Measurements from ENCODE around the gene IFI27. TPM values are rescaled to one million over a fixed set of nuclear protein-coding genes. Genes with fewer than 3 reads are reported as not detected.

The IFI27 gene
- total and polyA plus RNA-seq, 9 of the 15 experiments (the other 6 are each of a cell fraction or from before 2014, with no cell fraction given): 0.19 to 3.4 (median 1.4) TPM; not detected in 1

- TF ChIP-seq, protein P1, sequence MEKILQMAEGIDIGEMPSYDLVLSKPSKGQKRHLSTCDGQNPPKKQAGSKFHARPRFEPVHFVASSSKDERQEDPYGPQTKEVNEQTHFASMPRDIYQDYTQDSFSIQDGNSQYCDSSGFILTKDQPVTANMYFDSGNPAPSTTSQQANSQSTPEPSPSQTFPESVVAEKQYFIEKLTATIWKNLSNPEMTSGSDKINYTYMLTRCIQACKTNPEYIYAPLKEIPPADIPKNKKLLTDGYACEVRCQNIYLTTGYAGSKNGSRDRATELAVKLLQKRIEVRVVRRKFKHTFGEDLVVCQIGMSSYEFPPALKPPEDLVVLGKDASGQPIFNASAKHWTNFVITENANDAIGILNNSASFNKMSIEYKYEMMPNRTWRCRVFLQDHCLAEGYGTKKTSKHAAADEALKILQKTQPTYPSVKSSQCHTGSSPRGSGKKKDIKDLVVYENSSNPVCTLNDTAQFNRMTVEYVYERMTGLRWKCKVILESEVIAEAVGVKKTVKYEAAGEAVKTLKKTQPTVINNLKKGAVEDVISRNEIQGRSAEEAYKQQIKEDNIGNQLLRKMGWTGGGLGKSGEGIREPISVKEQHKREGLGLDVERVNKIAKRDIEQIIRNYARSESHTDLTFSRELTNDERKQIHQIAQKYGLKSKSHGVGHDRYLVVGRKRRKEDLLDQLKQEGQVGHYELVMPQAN (IDR thresholded peaks at IDR 0.05; ENCODE audit: borderline replicate concordance): no peak
These were observed 3.0 kb downstream of the IFI27 start (continued) for GRCh38 chr14:94113490-94113889.

- BruUV-seq (replicated peaks): no TSS peak
- 15% methylated on average over 5 of the region's 5 CpGs for WGBS (ENCODE audit: insufficient coverage, low coverage, missing lambda C conversion rate)
- Histone ChIP-seq H3K79me2 (ENCODE audit: control insufficient read depth, insufficient read depth, low read length) (no peaks in the 10 kb centered on the region), H3K36me3 (ENCODE audit: control insufficient read depth, insufficient read depth, low read length) (no peaks in the 10 kb centered on the region), H3K9me1 (ENCODE audit: control insufficient read depth, insufficient read depth, low read length) (no peaks in the 10 kb centered on the region), H2AFZ (ENCODE audit: low read depth, low read length) (no peak overlapping the region), H3K27ac (ENCODE audit: extremely low read depth, low read depth, low read length) (no peak overlapping the region), H4K20me1 (replicated peaks; ENCODE audit: control insufficient read depth, insufficient read depth, low read length) (no peaks in the 10 kb centered on the region; the same call in 1 of the 2 replicates), H3K4me1 (replicated peaks in 1 of 2; ENCODE audit: control insufficient read depth in 2 of 2, insufficient read depth in 2 of 2, low read length in 2 of 2) (peaks cover 8 to 16% of the 10 kb centered on the region in 2 experiments; a peak in 4 of 5 replicates), H3K4me3 (no peak overlapping the region), H3K27me3 (ENCODE audit: control insufficient read depth in 2 of 2, insufficient read depth in 2 of 2, low read length in 2 of 2) (peaks cover 2 to 27% of the 10 kb centered on the region in 2 experiments; a peak in 3 of 5 replicates), H3K9ac (ENCODE audit: insufficient read depth in 1 of 2, low read depth in 2 of 2, low read length in 2 of 2) (no peak overlapping the region), H3K4me2 (ENCODE audit: insufficient read depth, low read length) (no peak overlapping the region), H3K9me3 (replicated peaks; ENCODE audit: control insufficient read depth, insufficient read depth, low read depth, low read length) (no peaks in the 10 kb centered on the region)
- POLR2A ChIA-PET: interaction anchor here (0.8 kb wide), 1 partner anchor 284 kb away, joined by 4 read pairs; no protein-coding TSS in a partner anchor
- in situ Hi-C loops (cut with MboI) (no loop called here), intact Hi-C loops (cut with micrococcal nuclease) (no loop called here)
- FAIRE-seq (no peak), DNase-seq (ENCODE audit: extremely low read depth in 1 of 4, low spot score in 3 of 4) (no peak), ATAC-seq (no peak)
- CTCF ChIA-PET (ENCODE audit: low intra/inter-chr PET ratio): no interaction called here
- peak; percentile 92 for TF ChIP-seq ZFP36 (IDR thresholded peaks at IDR 0.05; ENCODE audit: low read depth, low read length, partially characterized antibody)
- no peak for TF ChIP-seq TAF15 (IDR thresholded peaks at IDR 0.05; ENCODE audit: low read depth, low read length)
These were observed 3.5 kb downstream of the IFI27 start for GRCh38 chr14:94113908-94114588.
